HEK293 (cell line): ENCODE measurements around the gene NRBF2.
"Not testable (repeated sequence)": the region's sequence is repeated elsewhere in the genome, so short reads cannot be mapped to it uniquely, and the experiment has no call there.

Source experiments
- CTCF ChIA-PET: fragments of 350-600 bp; formaldehyde crosslinking; extraction: SDS; loops from one replicate; lab custom pipeline; 2021; ENCODE audit warnings: antibody characterized with exemption; lab: Yijun Ruan, JAX
- POLR2A ChIA-PET: fragments of 300-600 bp; formaldehyde crosslinking; extraction: SDS; loops from one replicate; lab custom pipeline; 2020; ENCODE audit warnings: antibody characterized with exemption, inconsistent platforms; lab: Yijun Ruan, JAX
- H3K27ac ChIP-seq: fragments of 200-500 bp; sonication (Bioruptor generic); 2 replicates; pipeline ENCODE4 v1.5.1; 2014; ENCODE audit warnings: low read depth, low read length, control low read depth, inconsistent platforms; ENCODE audit errors: extremely low read depth
- H3K36me3 ChIP-seq, 2 experiments: fragments of 200-500 bp in 1 of 2; sonication (Bioruptor generic) in 1 of 2; 1 replicate in 1 of 2; 2 replicates in 1 of 2; pipeline ENCODE4 v1.5.1; 2014 to 2017; ENCODE audit warnings: inconsistent platforms in 2 of 2, low read length in 2 of 2; ENCODE audit not compliant: control insufficient read depth in 2 of 2, insufficient read depth in 1 of 2
- H3K4me1 ChIP-seq: fragments of 200-500 bp; sonication (Bioruptor generic); 2 replicates; pipeline ENCODE4 v1.5.1; 2014; ENCODE audit warnings: mild to moderate bottlenecking, low read length, inconsistent platforms; ENCODE audit not compliant: control insufficient read depth, insufficient read depth
- H3K4me3 ChIP-seq: 2 replicates; pipeline ENCODE4 v1.5.1; 2011; ENCODE audit warnings: low read depth, mild to moderate bottlenecking, control low read depth, low read length, moderate library complexity
- H3K9me3 ChIP-seq: fragments of 200-500 bp; sonication (Bioruptor generic); 2 replicates; pipeline ENCODE4 v1.5.1; 2014; ENCODE audit warnings: low read depth, low read length, inconsistent platforms; ENCODE audit not compliant: control insufficient read depth, insufficient read depth
- EGR2 ChIP-seq: fragments of 450-650 bp; formaldehyde crosslinking; IDR thresholded peaks from 2 replicates; pipeline ENCODE4 v1.5.1; 2016; ENCODE audit warnings: low read depth, missing biosample characterization, missing genetic modification characterization
- ELK4 ChIP-seq: IDR thresholded peaks from 2 replicates; pipeline ENCODE4 v1.6.1; 2011; ENCODE audit warnings: mild to moderate bottlenecking, low read depth, low read length, borderline replicate concordance
- HOXC10 ChIP-seq: sonication (generic); formaldehyde crosslinking; IDR thresholded peaks from 2 replicates; pipeline ENCODE4 v1.8.1; 2023; ENCODE audit warnings: mild to moderate bottlenecking, missing genetic modification reagents
- SETDB1 ChIP-seq: IDR thresholded peaks from one replicate; pipeline ENCODE4 v1.6.1; 2017; ENCODE audit warnings: mild to moderate bottlenecking, low read length, moderate library complexity, mixed read lengths; ENCODE audit not compliant: insufficient read length
- SP7 ChIP-seq: fragments of 450-650 bp; formaldehyde crosslinking; IDR thresholded peaks from 2 replicates; pipeline ENCODE4 v1.5.1; 2016; ENCODE audit warnings: missing biosample characterization, missing genetic modification characterization
- ZFP3 ChIP-seq: fragments of 450-650 bp; formaldehyde crosslinking; IDR thresholded peaks from 2 replicates; pipeline ENCODE4 v1.5.1; 2016; ENCODE audit warnings: low read depth, missing biosample characterization, missing genetic modification characterization
- ZNF133 ChIP-seq: fragments of 450-650 bp; formaldehyde crosslinking; IDR thresholded peaks from 2 replicates; pipeline ENCODE4 v1.5.1; 2016; ENCODE audit warnings: missing biosample characterization, missing genetic modification characterization
- ZNF302 ChIP-seq: fragments of 450-650 bp; formaldehyde crosslinking; IDR thresholded peaks from 2 replicates; pipeline ENCODE4 v1.5.1; 2016; ENCODE audit warnings: missing biosample characterization, missing genetic modification characterization, low read depth
- ZNF341 ChIP-seq: fragments of 450-650 bp; formaldehyde crosslinking; IDR thresholded peaks from 2 replicates; pipeline ENCODE4; 2016; ENCODE audit warnings: low read depth, missing biosample characterization, missing genetic modification characterization
- ZNF48 ChIP-seq: fragments of 450-650 bp; formaldehyde crosslinking; IDR thresholded peaks from 2 replicates; pipeline ENCODE4 v1.5.1; 2016; ENCODE audit warnings: missing biosample characterization, missing genetic modification characterization
- ZNF610 ChIP-seq: fragments of 450-650 bp; formaldehyde crosslinking; IDR thresholded peaks from 2 replicates; pipeline ENCODE4 v1.5.1; 2016; ENCODE audit warnings: missing biosample characterization, missing genetic modification characterization, borderline replicate concordance
- ZNF664 ChIP-seq: fragments of 450-650 bp; formaldehyde crosslinking; IDR thresholded peaks from 2 replicates; pipeline ENCODE4 v1.5.1; 2016; ENCODE audit warnings: missing biosample characterization, missing genetic modification characterization
- ZNF707 ChIP-seq: fragments of 450-650 bp; formaldehyde crosslinking; IDR thresholded peaks from 2 replicates; pipeline ENCODE4 v1.5.1; 2016; ENCODE audit warnings: missing biosample characterization, missing genetic modification characterization
- ZNF768 ChIP-seq: fragments of 450-650 bp; formaldehyde crosslinking; IDR thresholded peaks from 2 replicates; pipeline ENCODE4 v1.5.1; 2018; ENCODE audit warnings: missing biosample characterization, mild to moderate bottlenecking, missing genetic modification characterization
- ZSCAN23 ChIP-seq: fragments of 450-650 bp; formaldehyde crosslinking; IDR thresholded peaks from 2 replicates; pipeline ENCODE4 v1.5.1; 2016; ENCODE audit warnings: missing biosample characterization, missing genetic modification characterization
- ZSCAN30 ChIP-seq: fragments of 450-650 bp; IDR thresholded peaks from 2 replicates; pipeline ENCODE4 v1.5.1; 2018; ENCODE audit warnings: missing biosample characterization, mild to moderate bottlenecking, missing genetic modification characterization, moderate library complexity

NRBF2 gene

DNA sequence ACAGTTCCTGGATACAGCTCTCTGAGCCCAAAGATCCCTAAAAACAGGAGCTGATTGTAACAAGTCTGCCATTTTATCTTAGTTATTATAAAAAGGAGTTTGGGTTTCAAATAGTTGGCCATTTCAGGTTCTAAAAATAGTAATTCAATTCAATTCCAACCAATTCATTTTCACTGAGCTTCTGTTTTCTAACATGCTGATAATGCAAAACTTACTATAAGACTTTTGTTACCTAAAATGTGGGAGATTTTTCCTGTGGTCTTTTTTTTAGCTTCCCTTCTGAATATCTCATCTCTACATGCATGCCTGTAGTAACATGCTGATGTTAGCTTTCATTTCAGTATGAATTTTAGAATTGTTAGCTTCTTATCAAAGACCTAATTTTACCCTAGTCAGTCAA lies 13.4 kb downstream of the NRBF2 start:
- Histone ChIP-seq H3K9me3 (no peaks in the 10 kb centered on the region), H3K4me3 (no peak overlapping the region), H3K27ac (no peak overlapping the region), H3K36me3 (peaks cover 4 to 5% of the 10 kb centered on the region in 2 experiments; a peak in 2 of 3 replicates), H3K4me1 (no peaks in the 10 kb centered on the region)
- CTCF ChIA-PET: interaction anchor here (0.6 to 1.2 kb wide), 3 partner anchors 20 to 1040 kb away, joined by 4 to 5 read pairs (median 5); no protein-coding TSS in a partner anchor
- POLR2A ChIA-PET: no interaction called here
- TF ChIP-seq EGR2 (tag by site-specific recombination) (no peak), ZNF707 (tag by site-specific recombination) (no peak), ZNF133 (no peak), ZSCAN30 (tag by site-specific recombination) (no peak), ZNF664 (tag by site-specific recombination) (no peak)

DNA sequence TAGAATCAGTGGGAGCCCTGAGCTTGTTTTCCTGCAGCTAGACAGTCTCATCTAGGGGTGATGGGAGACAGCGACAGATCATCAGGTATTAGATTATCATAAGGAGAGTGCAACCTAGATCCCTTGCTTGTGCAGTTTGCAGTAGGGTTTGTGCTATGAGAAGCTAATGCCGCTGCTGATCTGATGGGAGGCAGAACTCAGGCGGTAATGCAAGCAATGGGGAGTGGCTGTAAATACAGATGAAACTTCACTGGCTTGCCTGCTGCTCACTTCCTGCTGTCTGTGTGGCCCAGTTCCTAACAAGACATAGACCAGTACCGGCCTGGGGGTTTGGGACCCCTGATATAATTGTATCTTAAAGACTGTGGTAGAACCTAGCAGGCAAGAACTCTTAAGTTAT lies 17.6 kb downstream of the NRBF2 start:
- H3K4me3 ChIP-seq: no peak overlapping the region
- ChIA-PET CTCF (interaction anchor here (1.2 kb wide), 1 partner anchor 11 kb away, joined by 3 read pairs; no protein-coding TSS in a partner anchor), POLR2A (no interaction called here)
- no peak overlapping the region for H3K27ac ChIP-seq
- no peaks in the 10 kb centered on the region for H3K9me3 ChIP-seq
- H3K4me1 ChIP-seq: no peaks in the 10 kb centered on the region
- TF ChIP-seq ZNF610 (tag by site-specific recombination) (peak; percentile 98), ZSCAN23 (tag by site-specific recombination) (no peak), SETDB1 (no peak), ZNF302 (tag by site-specific recombination) (no peak)
- peaks cover 7 to 38% of the 10 kb centered on the region in 2 experiments; a peak in 2 of 3 replicates for H3K36me3 ChIP-seq

DNA sequence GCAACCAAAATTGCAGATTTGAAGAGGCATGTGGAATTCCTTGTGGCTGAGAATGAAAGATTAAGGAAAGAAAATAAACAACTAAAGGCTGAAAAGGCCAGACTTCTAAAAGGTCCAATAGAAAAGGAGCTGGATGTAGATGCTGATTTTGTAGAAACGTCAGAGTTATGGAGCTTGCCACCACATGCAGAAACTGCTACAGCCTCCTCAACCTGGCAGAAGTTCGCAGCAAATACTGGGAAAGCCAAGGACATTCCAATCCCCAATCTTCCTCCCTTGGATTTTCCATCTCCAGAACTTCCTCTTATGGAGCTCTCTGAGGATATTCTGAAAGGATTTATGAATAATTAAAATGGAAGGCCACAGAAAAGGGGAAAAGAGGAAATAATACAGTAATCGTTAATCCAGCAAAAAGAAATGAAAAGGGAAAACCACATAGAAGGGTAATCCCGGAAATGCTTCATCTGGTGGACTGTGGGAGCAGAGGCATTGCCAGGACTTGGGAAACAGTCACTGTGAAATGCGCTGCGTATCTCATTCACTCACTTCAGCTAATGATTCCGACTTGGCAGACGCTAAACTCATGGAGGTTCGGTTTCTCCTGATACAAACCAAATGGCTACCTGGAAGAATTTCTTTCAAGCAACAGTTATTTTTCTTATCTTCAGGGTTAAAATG lies 20.9 kb downstream of the NRBF2 start:
- H3K36me3 ChIP-seq: peaks cover 3 to 38% of the 10 kb centered on the region in 2 experiments; a peak in 2 of 3 replicates
- CTCF ChIA-PET, POLR2A ChIA-PET, H3K9me3 ChIP-seq, H3K27ac ChIP-seq, H3K4me1 ChIP-seq, H3K4me3 ChIP-seq: not testable (repeated sequence)

DNA sequence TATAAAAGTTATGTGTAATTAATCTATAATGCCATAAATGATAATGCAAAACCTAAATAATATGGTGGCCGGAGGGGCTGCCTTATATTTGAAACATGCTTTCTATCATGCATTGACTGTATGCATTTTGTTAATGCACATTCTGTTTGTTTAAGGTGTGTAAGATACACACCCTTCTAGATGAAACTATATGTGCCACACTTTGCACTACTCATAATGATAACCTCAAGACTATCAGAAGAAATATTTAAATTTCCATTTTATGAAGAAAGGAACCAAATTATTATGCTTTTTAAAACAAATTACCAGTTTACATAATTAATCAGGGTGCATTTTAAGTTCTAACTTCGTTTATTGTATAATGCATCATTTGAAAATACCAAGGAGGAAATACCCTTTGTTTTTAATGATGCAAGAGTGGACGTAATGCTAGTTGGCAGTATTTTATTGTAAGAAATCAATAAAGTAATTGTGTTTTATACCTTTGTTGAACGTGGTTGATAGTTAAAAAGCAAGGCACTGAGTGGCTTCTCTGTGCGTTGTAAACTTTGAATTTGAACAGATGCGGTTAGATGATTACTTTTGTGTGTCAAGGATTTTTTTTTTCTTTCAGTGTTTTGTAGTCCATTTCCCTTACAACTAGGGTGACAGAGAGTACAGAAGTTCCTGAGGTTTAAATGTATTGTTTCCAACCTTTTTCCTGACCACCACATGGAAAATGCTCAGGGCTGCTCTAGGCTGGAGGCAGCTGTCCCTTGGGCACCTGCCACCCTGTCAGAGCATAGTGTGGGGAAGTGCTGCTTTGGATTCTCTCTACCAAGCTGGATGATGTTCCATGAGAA lies 21.6 kb downstream of the NRBF2 start:
- CTCF ChIA-PET: interaction anchor here (0.9 to 1.3 kb wide), 2 partner anchors 16 to 613 kb away, joined by 3 to 4 read pairs; no protein-coding TSS in a partner anchor
- POLR2A ChIA-PET: no interaction called here
- Histone ChIP-seq H3K27ac (no peak overlapping the region), H3K4me3 (no peak overlapping the region), H3K36me3 (peaks cover 3 to 38% of the 10 kb centered on the region in 2 experiments; a peak in 2 of 3 replicates)
- TF ChIP-seq ZNF341 (tag by site-specific recombination) (no peak), HOXC10 (CRISPR knock-in tag) (no peak), SP7 (tag by site-specific recombination) (no peak), ELK4 (no peak), ZNF768 (tag by site-specific recombination) (no peak), ZFP3 (tag by site-specific recombination) (no peak), ZNF48 (tag by site-specific recombination) (no peak)
- TF ChIP-seq, all 188 proteins: peak for 0
- no peaks in the 10 kb centered on the region for H3K4me1 ChIP-seq
- no peaks in the 10 kb centered on the region for H3K9me3 ChIP-seq
